DMS53 treated with DMSO at 0.1 percent for 48 hours (cell line): Measurements from ENCODE around the gene P4HA2.
"Not testable (repeated sequence)": the region's sequence is repeated elsewhere in the genome, so short reads cannot be mapped to it uniquely, and the experiment has no call there.

Experiments
- DNase-seq: peaks from one replicate; lab custom pipeline; 2025; ENCODE audit not compliant: unreplicated experiment; lab: John Stamatoyannopoulos, UW

P4HA2 gene

DNA sequence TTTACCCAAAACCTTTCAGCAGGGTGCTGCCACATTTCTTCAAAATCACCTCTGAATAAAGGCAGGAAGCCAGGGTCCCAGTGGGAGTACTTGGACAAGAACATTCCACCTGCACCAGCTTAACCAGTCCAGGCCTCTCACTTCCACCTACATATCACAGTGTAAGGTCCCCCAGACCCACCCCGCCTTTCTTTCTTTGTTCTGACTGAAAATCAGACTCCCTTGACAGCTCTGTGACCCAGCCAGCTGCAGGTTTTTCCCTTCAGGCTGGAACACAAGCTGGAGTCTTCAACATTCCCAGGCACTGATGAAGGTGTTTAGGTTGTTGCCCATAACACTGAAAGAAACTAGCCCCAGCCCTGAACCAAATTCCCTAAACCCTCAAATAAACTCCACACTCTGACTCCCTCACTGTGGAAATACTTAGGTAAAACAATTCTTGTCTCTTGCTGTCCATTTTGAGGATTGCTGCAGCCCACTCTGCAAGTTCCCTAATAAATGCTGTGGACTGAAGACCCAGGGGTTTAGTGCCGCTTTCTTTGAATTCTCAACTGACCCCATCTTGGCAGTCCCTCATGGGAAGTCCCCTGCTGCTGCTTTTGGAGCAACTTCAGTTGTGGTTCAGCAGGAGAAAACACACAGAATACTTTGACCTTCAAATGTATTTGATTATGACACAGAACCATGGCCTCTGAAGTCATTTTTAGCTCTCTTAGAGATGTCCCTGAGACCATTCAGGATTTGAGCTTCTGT lies 24.8 kb downstream of the P4HA2 start:
- DNase-seq = no peak

DNA sequence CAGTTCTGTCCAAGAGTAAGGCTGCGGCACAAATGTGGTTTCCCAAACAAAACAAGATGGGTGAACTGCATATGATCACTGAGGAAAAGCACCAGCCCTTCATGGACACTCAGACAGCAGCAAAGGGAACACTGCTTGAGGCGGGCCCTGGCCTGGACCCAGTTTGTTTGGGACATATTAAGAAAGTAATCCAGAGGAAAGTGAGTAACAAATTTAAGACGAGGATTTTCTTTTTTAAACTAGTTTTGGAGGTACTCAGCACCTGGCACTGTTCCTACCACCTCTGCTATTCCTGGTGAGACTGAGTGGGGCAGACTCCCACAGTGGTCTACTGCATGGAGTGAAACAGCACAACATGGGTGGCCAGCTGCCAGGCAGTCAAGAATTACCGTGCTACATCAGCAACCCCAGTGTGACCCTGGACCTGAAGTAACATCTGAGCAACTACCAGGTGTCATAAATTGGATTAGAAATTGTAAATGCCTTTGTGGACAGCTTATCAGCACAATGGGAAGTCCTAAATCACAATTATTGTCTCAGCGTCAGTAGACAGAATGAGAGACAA lies 28.5 kb downstream of the P4HA2 start:
- no peak for DNase-seq

DNA sequence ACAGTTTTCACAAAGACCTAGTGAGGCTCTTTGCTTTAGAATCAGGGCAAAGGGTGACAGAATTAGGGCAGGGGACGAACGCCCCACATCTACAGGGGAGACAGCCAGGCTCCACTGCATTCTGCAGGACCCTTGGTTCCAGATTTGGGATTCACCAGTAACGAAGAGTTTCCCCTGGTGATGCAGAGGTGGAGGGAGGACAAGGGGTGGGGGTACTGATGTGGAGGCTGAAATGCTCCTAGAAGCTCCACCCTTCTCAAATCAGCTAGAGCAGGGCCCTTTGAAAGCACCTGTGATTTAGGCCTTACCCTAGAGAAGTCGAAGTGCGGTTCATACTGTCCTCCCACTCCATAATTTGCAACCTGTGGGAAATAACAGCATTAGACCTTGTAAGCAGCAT lies 29.1 kb downstream of the P4HA2 start:
- no peak for DNase-seq

DNA sequence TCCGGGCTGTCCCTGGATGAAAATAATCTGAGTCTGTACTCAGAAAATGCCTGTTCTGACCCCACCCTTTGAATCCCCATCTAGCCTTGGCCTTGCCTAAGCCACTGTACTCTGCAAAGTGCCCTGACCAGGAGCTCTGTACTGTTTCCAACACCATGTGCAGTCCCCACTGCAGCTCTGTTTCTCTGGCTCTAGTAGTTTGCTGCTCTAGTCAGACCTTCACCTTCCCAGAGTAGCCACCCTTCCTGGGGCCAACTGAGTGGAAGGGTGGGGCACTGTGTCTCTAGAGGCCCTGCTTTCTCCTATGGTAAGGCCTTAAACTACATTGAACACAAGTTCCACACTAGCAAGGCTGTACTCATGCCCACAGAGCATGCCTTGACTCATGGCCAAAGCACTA lies 31.9 kb downstream of the P4HA2 start:
- no peak for DNase-seq

DNA sequence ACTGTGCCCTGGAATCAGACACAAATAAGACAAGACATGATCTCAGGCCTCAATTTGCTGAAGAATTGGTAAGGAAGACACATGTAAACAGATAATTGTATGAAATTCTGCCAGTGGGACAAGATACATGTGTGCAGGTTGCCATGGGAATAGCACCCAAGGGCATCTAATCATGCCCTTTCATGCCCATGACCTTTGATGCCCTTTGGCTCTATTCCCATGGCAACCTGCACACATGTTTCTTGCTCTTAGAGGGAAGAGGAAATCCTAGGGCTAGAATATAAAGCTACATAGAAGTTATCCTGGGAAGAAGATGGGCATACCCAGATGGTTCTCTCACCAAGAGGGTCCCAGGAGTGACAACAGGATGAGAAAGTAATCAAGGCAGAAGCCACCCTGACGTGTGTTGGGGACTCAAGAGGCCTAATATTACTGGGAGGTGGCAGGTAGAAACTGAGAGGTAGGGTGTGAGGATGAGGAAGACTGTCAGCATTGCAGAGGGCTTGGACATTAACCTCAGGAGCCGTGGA lies 34.4 kb downstream of the P4HA2 start:
- no peak for DNase-seq

DNA sequence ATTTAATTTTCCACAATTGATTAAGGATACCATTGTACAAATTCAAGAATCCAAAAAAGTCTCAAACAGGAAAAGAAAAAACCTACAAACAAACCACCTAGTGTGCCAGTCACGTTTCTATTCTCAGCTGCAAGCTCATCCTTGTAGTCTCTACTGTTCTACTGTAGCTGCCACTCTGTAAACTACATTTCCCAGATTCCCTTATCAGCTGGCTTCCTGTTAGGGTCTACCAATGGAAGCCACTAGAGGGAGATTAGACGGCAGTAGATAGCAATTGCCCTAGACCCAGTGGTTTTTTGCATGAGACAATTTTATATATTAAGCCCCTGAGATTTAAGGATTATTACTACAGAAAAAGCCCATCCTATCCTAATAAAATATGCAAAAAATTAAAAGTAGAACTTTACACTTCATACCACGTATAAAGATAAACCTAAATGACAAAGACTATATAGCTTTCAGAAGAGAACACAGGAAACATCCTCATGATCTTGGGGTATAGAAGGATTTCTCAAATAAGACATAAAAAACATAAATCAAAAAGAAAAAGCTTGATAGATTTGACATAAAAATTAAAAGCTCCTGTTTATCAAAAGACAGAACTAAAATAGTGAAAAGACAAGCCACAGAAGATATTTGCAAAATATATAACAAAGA lies 37.4 kb downstream of the P4HA2 start:
- peak; percentile 91 for DNase-seq

DNA sequence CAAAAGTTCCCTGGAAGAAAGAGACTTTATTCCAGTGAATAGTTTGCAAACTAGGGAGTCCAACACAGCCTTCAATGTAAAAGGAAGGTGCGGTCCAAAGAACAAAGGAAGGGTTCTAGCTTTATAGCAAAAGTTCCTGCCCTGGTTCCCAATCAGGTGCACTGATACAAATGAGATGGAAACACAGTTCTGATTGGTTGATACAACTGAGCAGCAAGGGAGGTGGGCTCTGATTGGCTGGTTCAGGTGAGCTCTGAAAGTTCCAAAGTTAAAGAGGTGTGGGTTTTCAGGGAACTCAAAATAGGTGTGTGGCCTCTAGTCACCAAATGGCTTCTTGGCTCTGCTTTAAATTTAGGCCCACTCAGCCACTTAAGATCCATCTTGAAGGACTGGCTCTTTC lies 43.1 kb downstream of the P4HA2 start:
- no peak for DNase-seq

DNA sequence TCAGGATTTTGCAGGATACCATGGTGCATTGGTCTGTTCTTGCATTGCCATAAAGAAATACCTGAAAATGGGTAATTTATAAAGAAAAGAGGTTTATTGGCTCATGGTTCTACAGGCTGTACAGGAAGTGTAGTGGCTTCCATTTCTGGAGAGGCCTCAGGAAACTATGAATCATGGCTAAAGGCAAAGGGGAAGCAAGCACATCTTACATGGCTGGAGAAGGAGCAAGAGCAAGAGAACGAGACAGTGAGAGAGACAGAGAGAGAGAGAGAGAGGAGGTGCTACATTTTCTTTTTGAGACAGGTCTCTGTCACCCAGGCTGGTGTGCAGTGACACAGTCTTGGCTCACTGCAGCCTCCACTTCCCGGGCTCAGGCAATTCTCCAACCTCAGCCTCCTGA lies 43.9 kb downstream of the P4HA2 start:
- no peak for DNase-seq

DNA sequence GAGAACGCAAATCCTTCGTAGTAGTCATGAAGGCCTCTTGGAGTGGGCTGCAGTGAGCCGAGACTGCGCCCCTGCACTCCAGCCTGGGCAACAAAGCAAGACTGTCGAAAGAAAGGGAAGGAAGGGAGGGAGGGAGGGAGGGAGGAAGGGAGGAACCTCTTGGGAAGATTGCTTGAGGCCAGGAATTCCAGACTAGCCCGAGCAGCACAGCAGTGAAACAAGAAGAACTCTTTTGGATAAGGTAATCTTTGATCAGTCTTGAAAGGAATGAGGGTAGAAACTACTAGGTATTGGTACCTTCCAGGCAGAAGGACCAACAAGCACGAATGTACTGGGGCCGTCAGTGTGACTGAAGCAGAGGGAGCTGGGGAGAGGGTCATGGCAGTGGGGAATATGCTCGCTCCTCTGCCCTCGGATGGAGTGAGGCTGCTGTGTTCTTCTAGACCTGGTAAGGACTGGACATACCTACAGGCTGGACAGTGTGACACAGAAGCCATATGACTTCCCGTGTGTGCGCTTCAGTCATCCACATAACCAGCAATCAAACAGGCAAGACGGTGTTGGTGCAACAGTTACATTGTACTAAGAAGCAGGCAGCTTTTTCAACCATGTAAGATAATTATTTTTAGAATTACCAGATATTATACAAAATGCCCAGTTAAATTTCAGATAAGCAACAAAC lies 45.2 kb downstream of the P4HA2 start:
- no peak for DNase-seq

DNA sequence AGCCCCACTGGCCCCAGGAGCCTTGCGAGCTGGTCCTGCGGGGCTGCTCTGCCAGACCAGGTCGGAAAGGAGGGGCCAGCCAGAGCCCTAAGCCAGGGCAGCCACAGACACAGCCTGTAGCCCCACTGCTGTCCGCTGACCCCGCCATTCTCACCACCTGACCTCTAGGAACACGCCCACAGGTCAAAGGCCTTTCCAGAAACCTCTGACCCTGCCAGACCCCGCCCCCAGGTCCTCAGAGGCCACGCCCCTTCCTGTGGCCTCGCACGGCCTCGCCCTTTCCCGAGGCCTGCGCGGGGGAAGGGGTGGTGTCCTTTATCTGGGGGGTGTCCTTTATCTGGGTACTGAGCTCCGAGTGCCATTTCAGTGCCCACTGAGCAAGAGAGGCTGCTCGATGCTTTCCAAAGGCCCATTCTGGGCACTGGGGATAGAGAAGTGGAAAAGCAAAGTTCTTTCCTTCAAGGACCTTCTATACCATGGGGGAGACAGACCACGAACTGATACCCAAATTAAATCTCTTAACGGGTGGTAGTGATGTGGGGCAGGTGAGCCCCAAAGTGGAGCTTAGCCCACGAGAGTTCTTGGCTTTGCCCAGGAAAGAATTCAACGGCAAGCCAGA lies 46.5 kb downstream of the P4HA2 start:
- no peak for DNase-seq

DNA sequence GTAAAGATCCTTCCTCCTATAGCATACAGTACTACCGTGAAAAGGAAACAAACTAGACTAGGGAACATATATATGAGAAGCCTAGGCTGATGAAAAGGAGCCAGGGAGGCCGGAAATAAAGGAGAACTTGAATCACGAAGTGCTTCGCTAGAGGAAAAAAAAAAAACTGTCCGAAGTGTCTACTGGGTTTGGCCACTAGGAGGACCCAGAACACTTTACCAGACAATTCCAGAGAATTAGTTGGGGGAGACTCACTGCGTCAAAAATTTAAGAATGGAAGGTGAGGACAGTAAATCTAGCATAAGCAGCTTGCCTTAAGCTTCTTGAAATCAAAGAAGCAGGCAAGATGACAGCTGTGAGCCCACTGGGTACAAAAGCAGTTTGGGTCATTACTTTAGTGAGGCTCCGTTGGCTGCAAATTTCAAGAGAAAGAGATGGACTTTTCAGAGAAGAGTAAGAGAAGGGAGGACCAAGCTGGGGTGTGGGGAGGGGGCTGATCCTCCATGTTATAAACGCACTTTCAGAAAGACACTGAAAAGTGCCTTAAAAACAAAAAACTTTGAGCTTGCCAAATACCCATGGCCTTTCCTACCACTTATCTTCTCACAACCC lies 47.4 kb downstream of the P4HA2 start:
- DNase-seq = peak; percentile 74

DNA sequence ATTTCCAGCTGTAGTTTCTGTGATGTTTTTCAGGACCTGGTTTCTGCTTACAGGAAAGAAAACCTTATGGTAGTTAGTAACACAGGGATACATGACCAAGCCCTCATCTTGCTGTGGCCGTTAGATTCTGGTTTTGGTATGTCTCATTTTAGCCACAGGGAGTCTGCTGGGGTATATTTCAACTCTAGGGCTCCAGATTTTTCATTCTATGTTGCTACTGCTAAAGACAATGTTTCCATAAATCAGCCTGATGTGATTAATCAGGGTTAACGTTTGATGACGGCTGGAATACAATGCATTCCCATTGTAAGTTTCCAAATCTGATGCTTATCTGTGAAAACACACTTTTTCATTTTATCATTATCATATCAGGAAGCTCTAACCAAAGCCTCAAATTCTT lies 48.2 kb downstream of the P4HA2 start:
- no peak for DNase-seq

DNA sequence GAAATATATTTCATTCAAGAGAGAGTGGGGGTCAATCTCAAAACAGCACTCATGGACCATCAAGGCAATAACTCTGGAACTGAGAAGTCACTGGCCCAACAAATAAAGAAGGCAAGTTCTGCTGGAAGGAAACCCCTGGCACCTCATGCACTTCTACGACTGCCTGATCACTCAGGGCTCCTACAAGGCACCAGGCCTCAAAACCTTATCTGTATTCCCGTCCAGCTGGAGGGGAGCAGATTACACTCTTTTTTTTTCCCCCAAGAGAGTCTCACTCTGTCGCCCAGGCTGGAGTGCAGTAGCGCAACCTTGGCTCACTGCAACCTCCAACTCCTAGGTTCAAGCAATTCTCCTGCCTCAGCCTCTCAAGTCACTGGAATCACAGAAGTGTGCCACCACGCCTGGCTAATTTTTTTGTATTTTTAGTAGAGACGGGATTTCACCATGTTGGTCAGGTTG lies 49.9 kb downstream of the P4HA2 start:
- no peak for DNase-seq

DNA sequence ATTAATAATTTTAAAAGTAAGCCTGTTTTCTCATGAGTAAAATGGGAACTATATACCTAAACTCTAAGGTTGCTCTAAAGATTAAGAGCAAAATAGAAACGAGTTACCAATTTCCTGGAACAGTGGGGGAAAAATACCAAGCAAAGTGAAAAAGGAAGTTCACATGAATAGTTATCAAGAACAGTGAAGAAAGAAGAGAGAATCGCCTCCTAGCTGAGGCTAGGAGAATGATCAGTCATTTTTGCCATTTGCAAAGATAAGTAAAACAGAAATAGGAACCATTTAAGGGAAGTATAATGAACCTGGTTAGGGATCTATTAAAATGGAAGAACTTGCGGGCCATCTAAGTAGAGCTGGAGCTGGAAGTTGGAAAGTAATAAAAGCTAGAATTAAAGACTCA lies 50.7 kb downstream of the P4HA2 start:
- DNase-seq = no peak

DNA sequence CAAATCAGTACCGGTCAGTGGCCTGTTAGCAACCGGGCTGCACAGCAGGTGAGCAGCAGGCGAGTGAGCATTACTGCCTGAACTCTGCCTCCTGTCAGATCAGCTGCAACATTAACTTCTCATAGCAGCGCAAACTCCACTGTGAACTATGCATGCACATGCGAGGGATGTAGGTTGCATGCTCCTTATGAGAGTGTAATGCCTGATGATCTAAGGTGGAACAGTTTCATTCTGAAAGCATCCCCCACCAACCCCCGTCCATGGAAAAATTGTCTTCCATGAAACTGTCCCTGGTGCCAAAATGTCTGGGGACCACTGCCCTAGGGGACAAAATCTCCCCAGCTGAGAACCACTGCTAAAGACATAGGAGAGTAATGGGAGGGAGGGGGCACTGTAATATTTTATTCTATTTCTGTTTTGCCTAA lies 51.1 kb downstream of the P4HA2 start:
- no peak for DNase-seq

DNA sequence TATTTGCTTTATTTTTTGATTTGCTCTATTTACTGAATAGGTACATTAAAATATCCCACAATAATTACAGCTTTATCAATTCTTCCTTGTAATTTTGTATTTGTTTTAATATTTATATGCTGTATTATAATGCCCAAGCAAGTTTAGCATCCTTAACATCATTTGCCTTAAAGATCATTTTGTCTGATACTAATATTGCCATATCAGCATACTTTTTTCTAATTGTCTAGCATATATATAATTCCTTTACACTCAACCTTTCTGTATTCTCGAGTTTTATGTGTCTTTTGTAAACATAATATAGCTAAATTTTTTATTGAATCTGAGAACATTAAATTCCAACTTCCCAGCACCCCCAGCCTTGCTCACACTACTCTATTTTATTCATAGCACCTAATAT lies 64.7 kb downstream of the P4HA2 start:
- no peak for DNase-seq

DNA sequence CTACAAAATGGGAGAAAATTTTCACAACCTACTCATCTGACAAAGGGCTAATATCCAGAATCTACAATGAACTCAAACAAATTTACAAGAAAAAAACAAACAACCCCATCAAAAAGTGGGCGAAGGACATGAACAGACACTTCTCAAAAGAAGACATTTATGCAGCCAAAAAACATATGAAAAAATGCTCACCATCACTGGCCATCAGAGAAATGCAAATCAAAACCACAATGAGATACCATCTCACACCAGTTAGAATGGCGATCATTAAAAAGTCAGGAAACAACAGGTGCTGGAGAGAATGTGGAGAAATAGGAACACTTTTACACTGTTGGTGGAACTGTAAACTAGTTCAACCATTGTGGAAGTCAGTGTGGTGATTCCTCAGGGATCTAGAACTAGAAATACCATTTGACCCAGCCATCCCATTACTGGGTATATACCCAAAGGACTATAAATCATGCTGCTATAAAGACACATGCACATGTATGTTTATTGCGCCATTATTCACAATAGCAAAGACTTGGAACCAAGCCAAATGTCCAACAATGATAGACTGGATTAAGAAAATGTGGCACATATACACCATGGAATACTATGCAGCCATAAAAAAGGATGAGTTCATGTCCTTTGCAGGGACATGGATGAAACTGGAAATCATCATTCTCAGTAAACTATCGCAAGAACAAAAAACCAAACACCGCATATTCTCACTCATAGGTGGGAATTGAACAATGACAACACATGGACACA lies 65.9 kb downstream of the P4HA2 start:
- DNase-seq = not testable (repeated sequence)

DNA sequence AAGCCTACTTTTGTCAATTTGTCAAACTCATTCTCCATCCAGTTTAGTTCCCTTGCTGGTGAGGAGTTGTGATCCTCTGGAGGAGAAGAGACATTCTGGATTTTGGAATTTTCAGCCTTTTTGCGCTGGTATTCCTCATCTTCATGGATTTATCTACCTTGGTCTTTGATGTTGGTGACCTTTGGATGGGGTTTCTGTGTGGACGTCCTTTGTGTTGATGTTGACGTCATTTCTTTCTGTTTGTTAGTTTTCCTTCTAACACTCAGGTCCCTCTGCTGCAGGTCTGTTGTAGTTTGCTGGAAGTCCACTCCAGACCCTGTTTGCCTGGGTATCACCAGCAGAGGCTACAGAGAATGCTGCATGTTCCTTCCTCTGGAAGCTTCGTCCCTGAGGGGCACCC lies 71.2 kb downstream of the P4HA2 start:
- no peak for DNase-seq

DNA sequence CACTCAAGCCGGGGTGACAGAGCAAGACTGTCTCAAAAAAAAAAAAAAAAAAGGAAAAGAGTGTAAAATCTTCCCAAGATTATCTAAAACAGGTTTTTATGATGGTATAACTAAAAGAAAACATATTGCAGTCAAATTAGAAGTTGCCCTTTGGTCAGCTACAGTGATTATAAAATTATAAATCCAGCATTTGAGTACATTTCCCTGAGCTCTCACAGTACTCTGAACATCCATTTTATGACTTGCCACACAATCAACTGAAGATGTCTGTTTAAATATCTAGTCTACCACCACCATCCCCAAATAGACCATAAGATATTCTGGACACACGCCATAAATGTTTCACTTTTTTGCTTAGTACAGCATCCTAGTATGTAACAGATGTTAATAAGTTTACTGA lies 77.1 kb downstream of the P4HA2 start:
- DNase-seq = no peak

DNA sequence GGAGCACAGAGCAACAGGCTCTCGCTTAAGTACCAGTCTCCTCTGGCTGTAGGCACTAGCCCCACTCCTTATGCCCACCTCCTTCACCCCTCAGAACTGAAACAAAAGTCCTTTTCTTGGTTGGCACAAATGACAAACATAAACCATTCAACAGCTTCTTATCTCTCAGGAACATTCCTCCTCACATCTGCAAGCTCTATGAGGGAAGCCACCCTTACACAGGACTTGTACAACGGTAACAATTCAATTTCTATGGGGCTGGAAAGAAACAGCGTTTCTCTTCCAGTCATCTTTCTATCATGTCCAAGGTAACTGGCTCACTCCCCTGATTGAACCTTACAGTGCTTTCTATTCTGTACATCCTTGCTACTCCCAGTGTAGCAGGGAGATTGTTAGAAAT lies 80.0 kb downstream of the P4HA2 start:
- DNase-seq = no peak
